ENCODE results near the gene KHDC4. TPM values are rescaled to one million over a fixed set of nuclear protein-coding genes. Genes with fewer than 3 reads are reported as not detected.
"Not testable (repeated sequence)": the region's sequence is repeated elsewhere in the genome, so short reads cannot be mapped to it uniquely, and the experiment has no call there.

The KHDC4 gene
- total and polyA plus RNA-seq, 7 experiments from 2014 or later = 8.1 to 117 (median 64.9) TPM

DNA sequence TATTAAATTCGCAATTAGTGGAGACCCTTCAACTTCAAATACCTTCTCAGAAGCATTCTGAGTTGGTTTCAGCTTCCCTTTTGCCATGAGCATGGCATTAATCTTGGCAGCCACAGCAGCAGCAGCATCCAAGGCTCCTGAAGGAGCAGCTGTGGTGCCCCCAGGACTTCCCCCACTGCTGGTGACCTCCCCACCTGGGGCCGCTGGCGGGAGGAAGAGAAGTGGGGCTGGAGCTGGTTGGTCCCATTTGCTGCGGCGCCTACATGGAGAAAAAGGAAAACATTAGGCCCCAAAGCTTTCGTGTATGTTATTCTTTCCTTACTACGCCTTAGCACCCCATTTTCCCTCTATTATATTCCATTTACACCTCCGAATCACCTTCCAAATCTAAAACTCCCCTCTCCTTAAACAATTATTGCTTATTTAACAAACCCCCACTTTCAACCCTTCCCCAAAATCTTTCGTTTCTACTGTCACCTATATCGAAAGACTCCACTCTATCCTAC lies 569 bp downstream of the KHDC4 start:
- Mint-ChIP-seq H3K36me3 (peaks cover 0 to 22% (median 7%) of the 10 kb centered on the region in 5 donors), H3K9me3 (no peaks in the 10 kb centered on the region), H3K4me1 (peaks cover 18 to 47% (median 41%) of the 10 kb centered on the region in 7 donors), H3K4me3 (no peak overlapping the region), H3K27me3 (no peaks in the 10 kb centered on the region), H3K27ac (no peak overlapping the region)
- Histone ChIP-seq H3K27ac (ENCODE audit: low read depth, low read length) (peak overlapping the region; percentile 89), H3K27me3 (ENCODE audit: control insufficient read depth in 2 of 2, insufficient read depth in 2 of 2, low read length in 2 of 2) (no peaks in the 10 kb centered on the region), H3K36me3 (ENCODE audit: control insufficient read depth in 2 of 3, insufficient read depth in 3 of 3, low read length in 3 of 3) (peaks cover 12 to 38% (median 16%) of the 10 kb centered on the region in 3 experiments), H3K4me3 (ENCODE audit: low read length) (peak overlapping the region; percentile 87), H3K9me3 (ENCODE audit: control insufficient read depth in 2 of 3, low read length in 3 of 3) (no peaks in the 10 kb centered on the region), H3K4me1 (ENCODE audit: control insufficient read depth in 2 of 2, insufficient read depth in 2 of 2, low read length in 2 of 2) (peaks cover 40 to 42% of the 10 kb centered on the region in 2 donors)
- ATAC-seq (no peak), DNase-seq (peak in 1 of 9 donors; percentile 12)
- intact Hi-C loops (cut with micrococcal nuclease) = loop anchor here (1.0 to 5.0 kb wide), 17 partner anchors 13 to 625 kb away; partner anchors contain the start of genes LAMTOR2 (in 2 of the 2), RIT1 (in 2 of the 2), ARHGEF2 (in 1 of the 2) and CCT3 (in 1 of the 2)
- ChIA-PET CTCF (interaction anchor here (2.1 to 3.9 kb wide), 2 partner anchors 43 to 55 kb away, joined by 9 to 29 read pairs; no protein-coding TSS in a partner anchor), POLR2A (interaction anchor here (0.7 to 4.1 kb wide), 16 partner anchors 11 to 123 kb away, joined by 3 to 47 read pairs (median 5); partner anchors contain the start of genes ARHGEF2 and SYT11)

- no peak for DNase-seq
- Histone ChIP-seq H3K4me1 (ENCODE audit: control insufficient read depth in 2 of 2, insufficient read depth in 2 of 2, low read length in 2 of 2) (peaks cover 40 to 42% of the 10 kb centered on the region in 2 donors), H3K27ac (ENCODE audit: low read depth, low read length) (peak overlapping the region; percentile 89), H3K27me3 (ENCODE audit: control insufficient read depth in 2 of 2, insufficient read depth in 2 of 2, low read length in 2 of 2) (no peaks in the 10 kb centered on the region), H3K4me3 (ENCODE audit: low read length) (no peak overlapping the region), H3K9me3 (ENCODE audit: control insufficient read depth in 2 of 3, low read length in 3 of 3) (no peaks in the 10 kb centered on the region), H3K36me3 (ENCODE audit: control insufficient read depth in 2 of 3, insufficient read depth in 3 of 3, low read length in 3 of 3) (peaks cover 16 to 48% (median 17%) of the 10 kb centered on the region in 3 experiments)
- intact Hi-C loops (cut with micrococcal nuclease) = loop anchor here in 1 of 2 donors (5.0 kb wide), 1 partner anchor 405 kb away; the partner anchor contains the start of genes CCT3 and TSACC
- ChIA-PET POLR2A (interaction anchor here (0.6 to 4.1 kb wide), 7 partner anchors 10 to 272 kb away, joined by 3 to 46 read pairs (median 8); partner anchors contain the start of gene ARHGEF2), CTCF (interaction anchor here (0.9 to 3.9 kb wide), 5 partner anchors 12 to 62 kb away, joined by 3 to 29 read pairs (median 3); no protein-coding TSS in a partner anchor)
- Mint-ChIP-seq H3K27ac (peak overlapping the region in 2 of 9 donors; percentile 28 to 77), H3K36me3 (peaks cover 0 to 24% (median 11%) of the 10 kb centered on the region in 5 donors), H3K4me3 (peak overlapping the region in 6 of 10 donors; percentile 32 to 71 (median 48)), H3K9me3 (no peaks in the 10 kb centered on the region), H3K27me3 (no peaks in the 10 kb centered on the region), H3K4me1 (peaks cover 11 to 41% (median 33%) of the 10 kb centered on the region in 7 donors)
- ATAC-seq = no peak
Measured at GRCh38 chr1:155932487-155932886, 1.7 kb downstream of the KHDC4 start.

DNA sequence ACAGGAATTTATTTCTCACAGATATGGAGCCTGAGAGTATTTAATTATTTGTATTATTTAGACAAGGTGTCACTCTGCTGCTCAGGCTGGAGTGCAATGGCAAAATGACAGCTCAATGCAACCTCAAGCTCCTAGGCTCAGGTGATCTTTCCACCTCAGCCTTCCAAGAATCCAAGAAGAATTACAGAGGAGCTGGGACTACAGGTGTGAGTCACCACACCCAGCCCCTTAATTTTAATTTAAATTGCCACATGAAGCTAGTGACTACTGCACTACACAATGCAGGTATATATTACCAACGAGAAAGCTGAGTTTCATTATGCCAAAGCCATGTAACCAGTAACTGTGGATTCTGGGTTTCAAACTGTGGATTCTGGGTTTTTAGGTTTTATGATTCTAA lies 2.1 kb downstream of the KHDC4 start:
- DNase-seq (no peak), ATAC-seq (no peak)
- POLR2A ChIA-PET = interaction anchor here (0.6 to 4.1 kb wide), 5 partner anchors 12 to 45 kb away, joined by 4 to 46 read pairs (median 11); partner anchors contain the start of gene ARHGEF2
- Histone ChIP-seq H3K36me3 (ENCODE audit: control insufficient read depth in 2 of 3, insufficient read depth in 3 of 3, low read length in 3 of 3) (peaks cover 20 to 52% (median 21%) of the 10 kb centered on the region in 3 experiments), H3K4me1 (ENCODE audit: control insufficient read depth in 2 of 2, insufficient read depth in 2 of 2, low read length in 2 of 2) (peaks cover 40 to 42% of the 10 kb centered on the region in 2 donors), H3K4me3 (ENCODE audit: low read length) (no peak overlapping the region), H3K27ac (ENCODE audit: low read depth, low read length) (peak overlapping the region; percentile 44), H3K27me3 (ENCODE audit: control insufficient read depth in 2 of 2, insufficient read depth in 2 of 2, low read length in 2 of 2) (no peaks in the 10 kb centered on the region), H3K9me3 (ENCODE audit: control insufficient read depth in 2 of 3, low read length in 3 of 3) (no peaks in the 10 kb centered on the region)
- Mint-ChIP-seq H3K36me3 (peaks cover 0 to 25% (median 12%) of the 10 kb centered on the region in 5 donors), H3K4me1 (peaks cover 11 to 41% (median 34%) of the 10 kb centered on the region in 7 donors), H3K9me3 (no peaks in the 10 kb centered on the region), H3K27ac (peak overlapping the region in 2 of 9 donors; percentile 28 to 77), H3K4me3 (peak overlapping the region in 7 of 10 donors; percentile 23 to 71 (median 52)), H3K27me3 (no peaks in the 10 kb centered on the region)
- CTCF ChIA-PET = interaction anchor here (1.1 to 3.9 kb wide), 3 partner anchors 11 to 56 kb away, joined by 3 to 29 read pairs (median 3); no protein-coding TSS in a partner anchor
- intact Hi-C loops (cut with micrococcal nuclease) = loop anchor here in 1 of 2 donors (5.0 kb wide), 1 partner anchor 405 kb away; the partner anchor contains the start of genes CCT3 and TSACC

- CTCF ChIA-PET = interaction anchor here (1.1 to 3.9 kb wide), 3 partner anchors 11 to 57 kb away, joined by 3 to 29 read pairs (median 3); no protein-coding TSS in a partner anchor
- H3K9me3 ChIP-seq (ENCODE audit: control insufficient read depth in 2 of 3, low read length in 3 of 3) = no peaks in the 10 kb centered on the region
- intact Hi-C loops (cut with micrococcal nuclease) = loop anchor here in 1 of 2 donors (5.0 kb wide), 1 partner anchor 406 kb away; the partner anchor contains the start of genes CCT3 and TSACC
- DNase-seq (no peak), ATAC-seq (no peak)
- no peaks in the 10 kb centered on the region for H3K27me3 ChIP-seq (ENCODE audit: control insufficient read depth in 2 of 2, insufficient read depth in 2 of 2, low read length in 2 of 2)
- H3K4me1 ChIP-seq (ENCODE audit: control insufficient read depth in 2 of 2, insufficient read depth in 2 of 2, low read length in 2 of 2) = peaks cover 40 to 42% of the 10 kb centered on the region in 2 donors
- no peaks in the 10 kb centered on the region for H3K9me3 Mint-ChIP-seq
- peak overlapping the region in 3 of 9 donors; percentile 26 to 89 (median 72) for H3K27ac Mint-ChIP-seq
- H3K36me3 ChIP-seq (ENCODE audit: control insufficient read depth in 2 of 3, insufficient read depth in 3 of 3, low read length in 3 of 3) = peaks cover 26 to 58% (median 27%) of the 10 kb centered on the region in 3 experiments
- peak overlapping the region in 7 of 10 donors; percentile 52 to 77 (median 71) for H3K4me3 Mint-ChIP-seq
- H3K4me3 ChIP-seq (ENCODE audit: low read length) = no peak overlapping the region
- peaks cover 6 to 31% (median 16%) of the 10 kb centered on the region in 5 donors for H3K36me3 Mint-ChIP-seq
- H3K27me3 Mint-ChIP-seq = no peaks in the 10 kb centered on the region
- peak overlapping the region; percentile 44 for H3K27ac ChIP-seq (ENCODE audit: low read depth, low read length)
- POLR2A ChIA-PET = interaction anchor here (0.6 to 4.1 kb wide), 3 partner anchors 11 to 45 kb away, joined by 4 to 46 read pairs (median 7); partner anchors contain the start of gene ARHGEF2
- H3K4me1 Mint-ChIP-seq = peaks cover 11 to 41% (median 35%) of the 10 kb centered on the region in 7 donors
Measured at GRCh38 chr1:155931332-155932038, 2.7 kb downstream of the KHDC4 start.

DNA sequence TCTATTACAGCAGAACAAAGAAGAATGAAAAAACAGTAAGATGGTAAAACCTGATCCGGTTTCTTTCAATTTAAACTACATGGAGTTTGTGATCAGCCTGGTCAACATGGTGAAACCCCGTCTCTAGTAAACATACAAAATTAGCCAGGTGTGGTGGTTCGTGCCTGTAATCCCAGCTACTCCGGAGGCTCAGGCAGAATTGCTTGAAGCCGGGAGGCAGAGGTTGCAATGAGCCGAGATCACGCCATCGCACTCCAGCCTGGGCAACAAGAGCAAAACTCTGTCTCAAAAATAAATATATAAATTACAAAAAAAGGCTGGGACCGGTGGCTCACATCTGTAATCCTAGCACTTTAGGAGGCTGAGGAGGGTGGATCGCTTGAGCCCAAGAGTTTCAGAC lies 3.5 kb downstream of the KHDC4 start:
- peaks cover 8 to 41% (median 30%) of the 10 kb centered on the region in 7 donors for H3K4me1 Mint-ChIP-seq
- H3K4me3 Mint-ChIP-seq = peak overlapping the region in 9 of 10 donors; percentile 45 to 77 (median 61)
- peak overlapping the region in 5 of 9 donors; percentile 28 to 89 (median 63) for H3K27ac Mint-ChIP-seq
- H3K36me3 Mint-ChIP-seq = peaks cover 6 to 35% (median 20%) of the 10 kb centered on the region in 5 donors
- H3K9me3 ChIP-seq (ENCODE audit: control insufficient read depth in 2 of 3, low read length in 3 of 3); H3K27me3 Mint-ChIP-seq; DNase-seq; H3K27ac ChIP-seq (ENCODE audit: low read depth, low read length); H3K4me3 ChIP-seq (ENCODE audit: low read length); H3K9me3 Mint-ChIP-seq; H3K27me3 ChIP-seq (ENCODE audit: control insufficient read depth in 2 of 2, insufficient read depth in 2 of 2, low read length in 2 of 2); CTCF ChIA-PET; ATAC-seq: not testable (repeated sequence)
- intact Hi-C loops (cut with micrococcal nuclease) = loop anchor here in 1 of 2 donors (5.0 kb wide), 1 partner anchor 407 kb away; the partner anchor contains the start of genes CCT3 and TSACC
- POLR2A ChIA-PET = interaction anchor here (1.6 kb wide), 1 partner anchor 10 kb away, joined by 7 read pairs; no protein-coding TSS in a partner anchor
- Histone ChIP-seq H3K4me1 (ENCODE audit: control insufficient read depth in 2 of 2, insufficient read depth in 2 of 2, low read length in 2 of 2) (peaks cover 40 to 42% of the 10 kb centered on the region in 2 donors), H3K36me3 (ENCODE audit: control insufficient read depth in 2 of 3, insufficient read depth in 3 of 3, low read length in 3 of 3) (peaks cover 33 to 66% (median 34%) of the 10 kb centered on the region in 3 experiments)

GRCh38 chr1:155929057-155929456 lies 5.2 kb downstream of the KHDC4 start:
- Histone ChIP-seq H3K27me3 (ENCODE audit: control insufficient read depth in 2 of 2, insufficient read depth in 2 of 2, low read length in 2 of 2) (no peaks in the 10 kb centered on the region), H3K36me3 (ENCODE audit: control insufficient read depth in 2 of 3, insufficient read depth in 3 of 3, low read length in 3 of 3) (peaks cover 39 to 82% (median 47%) of the 10 kb centered on the region in 3 experiments), H3K9me3 (ENCODE audit: control insufficient read depth in 2 of 3, low read length in 3 of 3) (no peaks in the 10 kb centered on the region), H3K4me3 (ENCODE audit: low read length) (no peak overlapping the region), H3K4me1 (ENCODE audit: control insufficient read depth in 2 of 2, insufficient read depth in 2 of 2, low read length in 2 of 2) (peaks cover 35 to 38% of the 10 kb centered on the region in 2 donors), H3K27ac (ENCODE audit: low read depth, low read length) (no peak overlapping the region)
- CTCF ChIA-PET = no interaction called here
- H3K9me3 Mint-ChIP-seq = peaks cover 0 to 2% (median 0%) of the 10 kb centered on the region in 11 donors
- no peak overlapping the region for H3K4me3 Mint-ChIP-seq
- intact Hi-C loops (cut with micrococcal nuclease) = no loop called here
- POLR2A ChIA-PET = no interaction called here
- H3K36me3 Mint-ChIP-seq = peaks cover 6 to 38% (median 25%) of the 10 kb centered on the region in 5 donors
- peak overlapping the region in 2 of 9 donors; percentile 36 to 52 for H3K27ac Mint-ChIP-seq
- H3K27me3 Mint-ChIP-seq = no peaks in the 10 kb centered on the region
- ATAC-seq = no peak
- no peak for DNase-seq
- peaks cover 8 to 41% (median 31%) of the 10 kb centered on the region in 7 donors for H3K4me1 Mint-ChIP-seq

Data from naive thymus-derived CD4-positive, alpha-beta T cell (primary cell).